Heart right ventricle (tissue), 16 donors: ENCODE measurements around the gene KIF21B. TPM values are rescaled to one million over a fixed set of nuclear protein-coding genes. Genes with fewer than 3 reads are reported as not detected.

Experiments
- ATAC-seq, 8 donors: fragments of 200-7000 bp; cut with Tn5 transposase; one replicate each; pipeline ENCODE4 v1.9.1; 2020; ENCODE audit warnings: mild to moderate bottlenecking in 8 of 8, moderate library complexity in 8 of 8, moderate number of reproducible peaks in 1 of 8
- DNase-seq, 2 donors: peaks; one replicate each; pipeline ENCODE4 v3.0.0-alpha.2; 2020
- H3K27ac ChIP-seq, 10 donors: fragments of 200-600 bp; sonication (generic) in 2 of 10; one replicate each; pipeline versions ENCODE4 v1.5.0 to v1.8.0; 2020 to 2022; ENCODE audit warnings: mild to moderate bottlenecking in 3 of 10
- H3K27me3 ChIP-seq, 7 donors: fragments of 200-600 bp; one replicate each; pipeline ENCODE4 v1.8.0; 2021 to 2022; ENCODE audit warnings: mild to moderate bottlenecking in 2 of 7
- H3K36me3 ChIP-seq, 9 donors: fragments of 200-600 bp; sonication (generic) in 1 of 9; one replicate each; pipeline versions ENCODE4 v1.5.0 to v1.8.0; 2020 to 2022; ENCODE audit warnings: mild to moderate bottlenecking in 2 of 9
- H3K4me1 ChIP-seq, 9 donors: fragments of 200-600 bp; sonication (generic) in 1 of 9; one replicate each; pipeline versions ENCODE4 v1.5.0 to v1.8.0; 2020 to 2022; ENCODE audit warnings: mild to moderate bottlenecking in 4 of 9
- H3K4me3 ChIP-seq, 10 donors: fragments of 200-600 bp; sonication (generic) in 2 of 10; one replicate each; pipeline versions ENCODE4 v1.5.0 to v1.8.0; 2020 to 2022; ENCODE audit warnings: mild to moderate bottlenecking in 7 of 10, moderate library complexity in 2 of 10
- H3K9me3 ChIP-seq, 11 donors: fragments of 200-600 bp in 10 of 11; sonication (generic) in 2 of 11; one replicate each; pipeline versions ENCODE4 v1.5.0 to v1.8.0; 2013 to 2022; ENCODE audit warnings: mild to moderate bottlenecking in 2 of 11, control low read depth in 1 of 11, moderate library complexity in 1 of 11
- CTCF ChIP-seq, 9 donors: fragments of 200-600 bp; sonication (generic) in 2 of 9; IDR thresholded peaks; one replicate each; pipeline versions ENCODE4 v1.5.0 to v1.8.0; 2021 to 2022; ENCODE audit warnings: antibody characterized with exemption in 9 of 9, mild to moderate bottlenecking in 5 of 9, moderate library complexity in 1 of 9
- WGBS, 2 donors: extraction: QIAGEN DNeasy Blood & Tissue Kit; methylation state at CpG; one replicate each; pipeline ENCODE4 v1.1.7; 2013; ENCODE audit warnings: inconsistent platforms in 1 of 2; 5-methylcytosine and 5-hydroxymethylcytosine counted together
- intact Hi-C, 10 donors: fragments of 100-400 bp; cut with DNase I; formaldehyde crosslinking; loops; one replicate each; pipeline versions ENCODE4 v1.11.1 to v1.14.2; 2022
- long read RNA-seq, 3 donors: library from polyadenylated mRNA; unstranded; transcript quantifications; one replicate each; pipeline ENCODE4 v2.0.0, GENCODE V29; 2020 to 2021
- polyA plus RNA-seq, 2 donors: library from polyadenylated mRNA; stranded (reverse); fragments of 200-250 nt; gene quantifications; one replicate each; pipeline ENCODE4 v1.2.3, GENCODE V29; 2013
- total RNA-seq, 10 donors: library from RNA; stranded (reverse); fragmentation: NEBNext Ultra II Directional in 3 of 10; extraction: Animal tissue kit (Norgen Biotek cat#: 25700) in 3 of 10; gene quantifications; one replicate each; pipeline versions ENCODE4 v1.2.1 to v1.2.4, GENCODE V29; 2021 to 2023
- donor health status: Arrhythmogenic right ventricular cardiomyopathy.
- donor health status: ischemic (EF 13 %, LVEDD 7.1; RV severe dilation, severe dysfunction).
- donor health status: healthy with polysubstance abuse.
- donor health status: DM: no; HTN: yes; CAD: no.
- donor health status: DM: no; HTN: no; CAD: no.
- donor health status: ischemic (EF 25% LVEDD 6.9; RV normal size, moderate dysfunction).
- donor health status: ischemic (EF 25% LVEDD 5.7; RV mildly dilated, moderate dysfunction).
- donor health status: healthy.
- donor health status: DM: yes; HTN: yes; CAD: no.
- donor health status: Ischemic cardiomyopathy.
- donor health status: ischemic (EF 35%, LVEDD 5.7; RV mildly dilated, moderate dysfunction).
- donor health status: nonischemic (EF 11% LVEDD 7.7; RV severe dilation, severe dysfunction).
- donor health status: DM: yes; HTN: yes; CAD: no.
- donor health status: PGD.
- donor health status: ischemic (EF 29% LVEDD 5.4; RV normal size, mild dysfunction).
- donor health status: nonischemic (EF 23%, LVEDD 6.1; RV moderate dilation, normal function).

The KIF21B gene, protein sequence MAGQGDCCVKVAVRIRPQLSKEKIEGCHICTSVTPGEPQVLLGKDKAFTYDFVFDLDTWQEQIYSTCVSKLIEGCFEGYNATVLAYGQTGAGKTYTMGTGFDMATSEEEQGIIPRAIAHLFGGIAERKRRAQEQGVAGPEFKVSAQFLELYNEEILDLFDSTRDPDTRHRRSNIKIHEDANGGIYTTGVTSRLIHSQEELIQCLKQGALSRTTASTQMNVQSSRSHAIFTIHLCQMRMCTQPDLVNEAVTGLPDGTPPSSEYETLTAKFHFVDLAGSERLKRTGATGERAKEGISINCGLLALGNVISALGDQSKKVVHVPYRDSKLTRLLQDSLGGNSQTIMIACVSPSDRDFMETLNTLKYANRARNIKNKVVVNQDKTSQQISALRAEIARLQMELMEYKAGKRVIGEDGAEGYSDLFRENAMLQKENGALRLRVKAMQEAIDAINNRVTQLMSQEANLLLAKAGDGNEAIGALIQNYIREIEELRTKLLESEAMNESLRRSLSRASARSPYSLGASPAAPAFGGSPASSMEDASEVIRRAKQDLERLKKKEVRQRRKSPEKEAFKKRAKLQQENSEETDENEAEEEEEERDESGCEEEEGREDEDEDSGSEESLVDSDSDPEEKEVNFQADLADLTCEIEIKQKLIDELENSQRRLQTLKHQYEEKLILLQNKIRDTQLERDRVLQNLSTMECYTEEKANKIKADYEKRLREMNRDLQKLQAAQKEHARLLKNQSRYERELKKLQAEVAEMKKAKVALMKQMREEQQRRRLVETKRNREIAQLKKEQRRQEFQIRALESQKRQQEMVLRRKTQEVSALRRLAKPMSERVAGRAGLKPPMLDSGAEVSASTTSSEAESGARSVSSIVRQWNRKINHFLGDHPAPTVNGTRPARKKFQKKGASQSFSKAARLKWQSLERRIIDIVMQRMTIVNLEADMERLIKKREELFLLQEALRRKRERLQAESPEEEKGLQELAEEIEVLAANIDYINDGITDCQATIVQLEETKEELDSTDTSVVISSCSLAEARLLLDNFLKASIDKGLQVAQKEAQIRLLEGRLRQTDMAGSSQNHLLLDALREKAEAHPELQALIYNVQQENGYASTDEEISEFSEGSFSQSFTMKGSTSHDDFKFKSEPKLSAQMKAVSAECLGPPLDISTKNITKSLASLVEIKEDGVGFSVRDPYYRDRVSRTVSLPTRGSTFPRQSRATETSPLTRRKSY (N-terminal part only)
- total RNA-seq (1 to 10 TPM in 1 of 10 donors, under 1 TPM in 9; 0.32 to 2.6 (median 0.41) TPM), polyA plus RNA-seq (under 1 TPM; 0.10 to 0.44 TPM)
- long read RNA-seq, donor 1, result 0 reads
- long read RNA-seq, donor 2, result 0 reads
- long read RNA-seq, donor 3, partial matches to known transcripts, result 0 of 2 reads
- long read RNA-seq, donor 3, other reads (novel, unspliced or antisense), result 2 of 2 reads

DNA sequence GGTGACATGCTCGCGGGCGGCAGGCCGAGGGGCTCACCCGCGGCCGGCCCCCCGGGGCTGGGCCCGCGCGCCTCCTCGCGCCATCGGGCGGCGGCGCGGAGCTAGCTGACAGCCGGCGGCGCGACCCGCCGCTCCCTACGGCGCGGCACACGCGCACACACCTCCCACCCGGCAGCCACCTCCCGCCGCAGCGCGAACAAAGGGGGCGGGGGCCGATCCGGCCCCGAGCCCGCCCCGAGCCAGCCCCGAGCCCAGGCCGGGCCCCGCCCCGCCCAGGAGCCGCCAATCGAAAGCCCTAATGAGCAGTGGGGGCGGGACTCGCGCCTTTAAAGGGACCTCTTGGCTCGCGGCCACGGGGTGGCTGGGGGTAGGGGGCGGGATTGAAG, at the start of gene KIF21B:
Gene KIF21B, minus strand, starts transcription at position 198 of the 386 bp plus-strand sequence. CDS start 331 bp downstream, outside the sequence.
- peak within 1 kb of the TSS in 1 of 10 donors; percentile 90 for H3K27ac ChIP-seq
- intact Hi-C loops, result no loop called here
- 0 to 3% methylated on average over 18 to 53 of the region's 53 CpGs for WGBS, 2 donors

GRCh38 chr1:201072922-201073321, 49.4 kb upstream of the KIF21B start:
- H3K27me3 ChIP-seq, result peaks cover 0 to 7% (median 0%) of the 10 kb centered on the region in 7 donors
- intact Hi-C loops, result no loop called here
- H3K4me1 ChIP-seq, result no peaks in the 10 kb centered on the region
- DNase-seq (peak in 1 of 2 donors; percentile 14), ATAC-seq (peak in 7 of 8 donors; percentile 28 to 55 (median 50))
- WGBS, 2 donors, result 54 to 65% methylated on average over 6 of the region's 6 CpGs
- no peak for TF ChIP-seq CTCF (IDR thresholded peaks at IDR 0.05)
- H3K36me3 ChIP-seq, result no peaks in the 10 kb centered on the region
- H3K9me3 ChIP-seq, result no peaks in the 10 kb centered on the region
- H3K4me3 ChIP-seq, result no peak overlapping the region
- no peak overlapping the region for H3K27ac ChIP-seq

More for the DNA sequence above, at the start of gene KIF21B:
- peak within 1 kb of the TSS; percentile 50 to 69 (median 55) for H3K4me3 ChIP-seq
- ATAC-seq, result peak; percentile 81 to 92 (median 90)
- no peaks in the 10 kb centered on the region for H3K9me3 ChIP-seq
- TF ChIP-seq CTCF (IDR thresholded peaks at IDR 0.05), result no peak
- H3K27me3 ChIP-seq, result peaks cover 0 to 15% (median 4%) of the 10 kb centered on the region in 7 donors
- no peaks in the 10 kb centered on the region for H3K36me3 ChIP-seq
- H3K4me1 ChIP-seq, result peaks cover 3 to 92% (median 34%) of the 10 kb centered on the region in 9 donors
- DNase-seq, result peak; percentile 75 to 84

DNA sequence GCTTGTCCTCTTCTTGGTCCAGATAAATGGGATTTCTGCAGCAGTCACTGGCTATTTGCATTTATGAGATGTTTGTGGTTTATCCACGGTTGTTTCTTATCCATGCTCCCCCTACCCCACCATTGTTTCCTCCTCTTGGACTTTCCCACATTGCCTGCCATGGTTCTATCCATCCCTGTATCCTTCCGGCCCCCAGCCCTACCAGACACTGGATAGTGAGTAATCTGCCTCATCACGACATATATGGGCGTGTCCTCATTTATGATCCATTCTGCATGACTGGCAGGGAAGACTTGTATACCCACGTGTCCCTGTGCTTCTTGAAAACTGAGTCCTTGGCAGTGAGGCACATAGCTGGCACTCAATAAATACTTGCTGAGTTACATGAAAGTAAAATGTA, 48.6 kb upstream of the KIF21B start:
- TF ChIP-seq CTCF (IDR thresholded peaks at IDR 0.05), result no peak
- H3K36me3 ChIP-seq, result no peaks in the 10 kb centered on the region
- peaks cover 0 to 10% (median 0%) of the 10 kb centered on the region in 7 donors for H3K27me3 ChIP-seq
- no peak for ATAC-seq
- H3K4me3 ChIP-seq, result no peak overlapping the region
- DNase-seq, result no peak
- 71 to 83% methylated on average over 5 of the region's 5 CpGs for WGBS, 2 donors
- no peak overlapping the region for H3K27ac ChIP-seq
- H3K9me3 ChIP-seq, result no peaks in the 10 kb centered on the region
- intact Hi-C loops, result no loop called here
- H3K4me1 ChIP-seq, result no peaks in the 10 kb centered on the region
